ENCODE results near the gene DGKD.

The DGKD gene

GRCh38 chr2:233461481-233461891 is 107.2 kb downstream of the DGKD start:
- no peak for DNase-seq

GRCh38 chr2:233462202-233462785 is 108.0 kb downstream of the DGKD start:
- DNase-seq: no peak

- DNase-seq: no peak
Observed at GRCh38 chr2:233462826-233463470, 108.7 kb downstream of the DGKD start.

DNA sequence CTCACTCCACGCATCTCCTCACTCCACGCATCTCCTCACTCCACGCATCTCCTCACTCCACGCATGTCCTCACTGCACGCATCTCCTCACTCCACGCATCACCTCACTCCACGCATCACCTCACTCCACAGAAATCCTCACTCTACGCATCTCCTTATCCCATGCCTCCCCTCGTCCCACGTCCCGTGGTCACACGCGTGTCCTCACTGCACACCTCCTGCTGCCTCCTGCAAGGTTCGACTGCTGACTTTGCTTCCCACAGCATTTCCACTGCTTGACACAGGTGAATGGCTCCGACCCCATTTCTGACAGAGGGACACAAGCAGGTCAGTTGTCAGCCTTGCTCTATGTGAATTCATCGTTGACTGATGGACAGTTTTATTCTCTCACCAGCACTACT is 109.3 kb downstream of the DGKD start:
- DNase-seq: no peak

- DNase-seq: no peak
Observed at GRCh38 chr2:233464056-233464455, 109.8 kb downstream of the DGKD start.

GRCh38 chr2:233464531-233465240 is 110.4 kb downstream of the DGKD start:
- no peak for DNase-seq

GRCh38 chr2:233466991-233467603 is 112.8 kb downstream of the DGKD start:
- DNase-seq: no peak

- no peak for DNase-seq
Observed at GRCh38 chr2:233468047-233468740, 113.9 kb downstream of the DGKD start.

GRCh38 chr2:233468741-233469110 is 114.4 kb downstream of the DGKD start:
- DNase-seq: no peak

DNA sequence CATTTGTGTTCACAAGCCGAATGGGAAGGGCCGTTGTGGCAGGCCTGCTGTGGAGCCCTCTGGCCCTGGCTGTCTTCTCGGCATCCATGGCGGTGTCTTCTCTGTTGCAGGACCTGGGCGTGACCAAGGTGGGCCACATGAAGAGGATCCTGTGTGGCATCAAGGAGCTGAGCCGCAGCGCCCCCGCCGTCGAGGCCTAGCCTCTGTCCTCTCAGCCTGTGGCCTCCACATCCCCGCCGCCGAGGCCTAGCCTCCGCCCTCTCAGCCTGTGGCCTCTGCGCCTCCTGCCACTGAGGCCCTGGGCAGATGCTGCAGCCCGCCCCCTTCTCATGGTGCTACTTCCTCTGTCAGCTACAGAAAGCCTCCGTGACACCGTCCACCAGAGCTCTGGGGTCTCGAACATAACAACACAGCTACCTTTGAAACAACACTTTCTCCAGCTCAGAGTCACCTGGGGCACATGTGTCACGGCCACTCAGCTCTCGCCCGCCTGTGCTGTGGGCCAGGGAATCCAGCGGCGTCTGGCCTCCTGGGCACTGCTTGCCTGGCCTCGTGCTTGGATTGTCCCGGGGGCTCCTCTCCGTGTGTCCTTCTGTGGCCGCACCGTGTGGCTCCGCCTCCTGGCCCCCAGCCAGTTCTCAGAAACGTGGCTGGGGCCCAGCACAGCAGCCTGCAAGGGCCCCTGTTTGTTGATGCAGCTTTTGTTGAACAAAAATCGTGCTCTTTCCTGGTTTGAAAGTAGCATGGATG is 115.1 kb downstream of the DGKD start:
- DNase-seq: no peak

DNA sequence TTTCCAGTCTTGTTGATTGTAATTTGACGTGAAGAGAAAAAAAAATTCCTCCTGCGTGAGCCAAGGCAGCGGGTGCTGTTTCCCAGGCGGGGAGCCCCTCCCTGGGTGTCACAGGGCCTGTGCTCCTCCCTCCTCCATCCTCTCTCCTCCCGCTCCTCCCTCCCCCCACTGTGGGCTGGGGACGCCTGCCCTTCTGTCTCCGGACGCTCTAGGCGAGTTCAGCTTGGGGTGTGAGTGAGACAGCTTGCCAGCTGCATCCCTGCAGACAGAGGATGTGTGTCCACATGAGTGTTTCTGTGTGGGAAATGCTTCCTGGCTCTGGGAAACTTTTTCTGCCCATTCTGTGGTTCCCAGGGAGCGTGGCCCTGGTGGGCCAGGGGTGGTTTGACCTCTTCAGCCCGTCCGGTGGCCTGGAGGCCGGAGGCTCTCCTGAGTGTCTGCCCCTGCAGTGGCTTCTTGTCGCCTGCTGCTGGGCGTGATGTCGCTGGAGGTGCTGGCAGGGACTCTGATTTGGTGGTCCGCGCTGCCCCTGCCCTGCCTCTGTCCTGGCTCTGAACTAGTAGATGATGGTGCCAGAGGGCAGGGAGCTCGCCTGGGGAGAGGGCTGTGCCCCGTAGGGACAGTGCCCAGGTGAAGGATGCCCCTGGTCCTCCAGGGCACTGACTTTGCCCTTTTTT is 115.9 kb downstream of the DGKD start:
- DNase-seq: no peak

DNA sequence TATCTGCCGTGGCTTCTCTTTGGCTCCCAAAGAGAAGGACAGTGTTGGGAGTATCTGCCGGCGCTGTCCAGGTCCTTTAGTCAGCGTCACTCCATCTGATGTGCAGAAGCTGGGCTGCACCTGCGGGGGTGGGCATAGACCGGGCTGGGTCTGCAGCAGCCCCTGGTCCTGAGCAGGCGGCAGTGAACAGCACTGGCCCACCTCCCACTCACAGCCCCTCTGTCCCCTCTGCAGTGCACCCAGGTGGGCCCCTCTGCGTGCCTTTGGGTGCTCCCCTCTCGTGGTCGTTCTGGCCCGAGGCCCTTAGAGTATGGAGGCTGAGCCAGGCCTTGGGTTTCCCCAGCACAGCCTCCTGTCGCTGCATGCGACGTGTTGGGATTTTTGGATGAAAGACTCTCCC is 116.5 kb downstream of the DGKD start:
- no peak for DNase-seq

DNA sequence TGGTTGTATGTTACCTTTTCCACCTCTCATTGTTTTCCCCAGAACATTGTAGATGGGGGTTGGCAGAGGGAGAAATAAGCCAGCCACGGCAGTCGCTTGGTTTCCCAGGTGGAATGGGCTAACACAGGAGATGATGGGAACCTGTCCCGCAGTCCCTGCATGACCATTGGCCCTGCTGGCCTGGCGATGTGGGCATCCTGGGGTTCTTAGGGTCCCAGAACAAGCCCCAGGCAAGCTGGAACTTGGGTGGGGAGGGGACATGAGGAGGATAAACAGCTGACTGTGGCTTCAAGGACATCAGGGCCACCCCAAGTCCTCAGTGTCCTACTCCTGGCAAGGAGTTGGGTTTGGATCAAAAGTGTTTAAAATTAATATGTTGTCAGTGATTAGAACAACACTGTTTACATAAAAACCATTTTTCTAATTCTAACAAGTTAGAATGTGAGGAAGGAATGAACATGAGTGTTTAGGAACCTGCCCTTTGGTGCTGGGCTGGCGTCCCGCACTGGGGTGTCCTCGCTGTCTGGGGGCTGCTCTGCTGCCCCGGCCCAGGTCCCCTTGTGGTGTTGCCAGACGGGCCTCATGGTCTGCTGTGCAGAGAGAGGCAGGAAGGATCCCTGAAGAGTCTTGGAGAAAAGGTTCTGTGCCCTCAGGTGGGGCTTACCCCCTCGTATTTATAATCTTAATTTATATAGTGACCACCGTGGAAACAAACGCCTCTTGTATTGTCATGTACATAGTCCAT is 117.2 kb downstream of the DGKD start:
- no peak for DNase-seq

DNA sequence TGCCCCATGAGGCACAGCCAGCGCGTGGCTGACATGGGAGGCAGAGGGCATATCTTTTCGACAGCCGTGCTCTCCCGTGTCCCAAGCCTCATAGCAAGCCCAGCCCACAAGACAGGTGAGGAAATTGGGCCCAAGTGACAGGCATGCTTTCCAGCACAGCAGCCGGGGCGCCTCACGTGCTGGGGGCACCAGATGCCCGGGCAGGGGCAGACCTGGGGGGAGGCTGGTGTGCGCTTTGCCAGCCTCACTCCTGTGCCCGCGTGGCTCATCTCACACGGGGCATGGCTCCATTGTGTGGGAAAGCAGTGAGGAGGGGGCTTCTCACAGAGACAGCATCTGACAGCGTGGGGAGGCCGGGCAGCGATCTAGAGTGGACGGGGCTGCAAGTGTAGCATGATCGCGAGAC is 119.1 kb downstream of the DGKD start:
- DNase-seq: no peak

GRCh38 chr2:233473878-233474277 is 119.6 kb downstream of the DGKD start:
- no peak for DNase-seq

DNA sequence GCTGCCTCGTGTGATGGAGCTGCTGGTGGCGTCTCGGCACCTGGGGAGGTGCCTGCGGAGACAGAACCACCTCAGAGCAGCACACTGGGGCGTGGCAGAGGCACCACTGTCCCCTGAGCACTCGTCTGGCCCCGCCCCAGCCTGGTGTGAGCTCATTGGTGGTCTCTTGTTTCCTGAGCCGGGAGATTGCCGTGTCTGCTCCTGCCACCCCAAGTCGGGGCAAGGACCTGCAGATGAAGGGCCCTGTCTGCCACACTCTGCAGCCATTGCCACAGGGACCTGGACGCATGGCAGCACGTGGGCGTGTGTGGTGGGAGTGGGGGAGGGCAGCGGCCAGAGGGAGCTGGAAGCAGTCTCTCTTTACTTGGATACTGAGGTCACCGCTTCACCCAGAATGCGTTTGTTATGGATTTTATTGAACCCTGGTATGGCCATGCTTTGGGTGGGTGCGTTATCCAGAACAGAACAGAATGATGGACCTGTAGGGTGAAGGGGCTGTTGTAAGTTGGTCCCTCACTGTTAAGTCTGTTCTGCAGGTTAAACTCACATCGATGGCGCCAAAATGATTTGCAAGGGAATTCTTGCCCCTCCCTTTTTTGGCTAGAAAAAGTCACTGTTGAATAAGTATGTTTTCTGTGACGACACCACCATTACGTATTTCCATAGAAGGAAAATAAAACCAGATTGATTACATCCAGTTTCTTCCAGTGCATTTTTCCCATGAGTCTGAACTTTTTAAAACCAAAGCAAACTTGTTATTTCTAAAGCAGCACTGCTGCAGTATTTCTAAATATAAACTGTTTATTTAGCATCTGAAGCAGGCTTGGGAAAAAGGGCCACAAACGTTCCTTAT is 120.2 kb downstream of the DGKD start:
- no peak for DNase-seq

DNA sequence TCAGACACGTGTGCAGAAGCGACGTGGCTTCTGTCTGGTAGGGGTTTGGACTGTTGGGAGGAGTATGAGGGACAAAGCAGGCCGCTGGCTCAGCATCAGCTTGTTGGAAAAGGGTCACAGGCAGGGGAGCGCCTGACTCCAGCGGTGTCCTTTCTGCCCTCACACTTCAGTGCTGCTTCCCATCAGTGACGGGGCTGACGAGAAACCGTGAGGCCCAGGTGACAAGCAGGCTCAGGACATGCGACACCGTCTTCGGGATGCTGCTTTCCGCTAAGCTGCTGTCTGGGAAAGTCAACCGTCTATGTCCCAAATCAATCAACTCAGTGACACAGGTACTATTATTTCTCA is 121.7 kb downstream of the DGKD start:
- no peak for DNase-seq

DNA sequence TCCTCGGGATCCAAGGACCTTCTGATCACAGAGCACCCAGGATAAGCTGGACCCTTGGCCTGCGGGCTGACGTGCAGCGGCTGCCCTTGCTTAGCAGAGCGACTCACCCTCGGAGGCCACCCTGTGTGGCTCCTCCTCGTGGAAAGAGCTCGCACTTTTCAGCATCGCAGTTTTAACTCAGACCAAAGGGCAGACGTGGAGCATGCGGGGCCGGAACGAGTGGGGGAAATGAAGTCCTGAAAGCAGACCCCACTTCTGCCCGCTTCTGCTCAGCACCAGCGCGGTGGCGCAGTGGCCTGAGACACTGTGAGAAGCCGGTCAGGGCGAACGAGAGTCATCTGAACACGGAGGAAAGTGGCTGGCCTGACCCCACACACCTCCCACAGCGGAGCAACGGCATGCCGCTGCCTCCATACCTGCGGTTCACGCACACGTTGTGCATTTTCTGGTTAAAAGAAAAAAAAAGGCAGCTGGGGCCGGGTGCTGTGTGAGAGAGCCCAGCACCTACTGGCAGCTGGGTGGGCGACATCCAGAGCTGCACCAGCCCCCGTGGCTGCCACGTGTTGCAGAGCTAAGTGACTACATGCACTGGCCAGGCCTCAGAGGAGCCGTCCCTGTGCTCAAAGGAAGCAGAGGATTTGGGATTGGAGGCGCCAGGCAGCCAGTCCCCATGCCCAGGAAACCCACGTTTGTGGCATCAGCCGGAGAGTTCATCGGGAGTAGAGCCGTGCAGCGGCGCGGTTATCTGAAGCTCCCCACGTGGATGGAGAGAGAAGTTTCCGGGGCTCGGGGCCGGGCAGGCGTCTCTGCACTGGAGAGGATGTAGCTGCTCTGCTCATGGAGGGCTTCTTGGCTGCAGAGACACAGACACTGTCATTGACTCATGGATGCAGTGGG is 122.6 kb downstream of the DGKD start:
- DNase-seq: no peak
